Stomach (tissue), 4 donors: ENCODE results near the gene DYSF.

ENCODE experiments used
- CTCF ChIP-seq, 7 experiments: fragments of 450-650 bp in 4 of 7; fragments of 200-600 bp in 3 of 7; sonication (generic) in 3 of 7; IDR thresholded peaks; one replicate each; pipeline ENCODE4 v1.5.1; 2016 to 2019; ENCODE audit warnings: antibody characterized with exemption in 7 of 7, control low read depth in 2 of 7, mild to moderate bottlenecking in 1 of 7
- EP300 ChIP-seq: sonication (generic); formaldehyde crosslinking; IDR thresholded peaks from one replicate; pipeline ENCODE4 v1.6.1; 2017; ENCODE audit warnings: antibody characterized with exemption
- POLR2AphosphoS5 ChIP-seq, 3 donors: sonication (generic); formaldehyde crosslinking; IDR thresholded peaks; one replicate each; pipeline ENCODE4 v1.6.1; 2016; ENCODE audit warnings: antibody characterized with exemption in 3 of 3

- TF ChIP-seq CTCF (IDR thresholded peaks at IDR 0.05) (no peak), EP300 (no peak), POLR2AphosphoS5 (IDR thresholded peaks at IDR 0.05) (no peak)
Measured at GRCh38 chr2:71600555-71600954, 147.2 kb downstream of the DYSF start.
